GM23338 (cell line): Measurements from ENCODE around the gene DEFB126.
"Not testable (repeated sequence)": the region's sequence is repeated elsewhere in the genome, so short reads cannot be mapped to it uniquely, and the experiment has no call there.

ENCODE experiments used
- CREB1 ChIP-seq: fragments of 250-450 bp; sonication (Bioruptor Pico); IDR thresholded peaks from 2 replicates; pipeline ENCODE4 v1.5.0; 2020; ENCODE audit warnings: low read depth, mild to moderate bottlenecking, moderate library complexity
- CTCF ChIP-seq, 2 experiments: fragments of 200-600 bp in 1 of 2; sonication (generic) in 1 of 2; conservative IDR thresholded peaks; 2 replicates each; pipeline versions ENCODE4 v1.5.1 to v1.6.1; 2016 to 2017; ENCODE audit warnings: antibody characterized with exemption in 2 of 2, low read depth in 2 of 2, mild to moderate bottlenecking in 2 of 2, moderate library complexity in 1 of 2
- ETS1 ChIP-seq: IDR thresholded peaks from 2 replicates; pipeline ENCODE4 v1.6.1; 2016; ENCODE audit warnings: antibody characterized with exemption
- EZH2 ChIP-seq: fragments of 200-600 bp; sonication (generic); IDR thresholded peaks from one replicate; pipeline ENCODE4 v1.8.0; 2017; ENCODE audit warnings: antibody characterized with exemption, mild to moderate bottlenecking, low read depth; ENCODE audit not compliant: unreplicated experiment
- EZH2phosphoT487 ChIP-seq: fragments of 200-600 bp; sonication (generic); IDR thresholded peaks from one replicate; pipeline ENCODE4 v1.8.1; 2018; ENCODE audit warnings: antibody characterized with exemption; ENCODE audit not compliant: unreplicated experiment
- JUNB ChIP-seq: IDR thresholded peaks from one replicate; pipeline ENCODE4 v1.6.1; 2016; ENCODE audit warnings: antibody characterized with exemption; ENCODE audit not compliant: unreplicated experiment
- NANOG ChIP-seq: IDR thresholded peaks from 2 replicates; pipeline ENCODE4 v1.6.1; 2016; ENCODE audit warnings: antibody characterized with exemption, borderline replicate concordance
- POLR2AphosphoS5 ChIP-seq: IDR thresholded peaks from 2 replicates; pipeline ENCODE4 v1.6.1; 2016; ENCODE audit warnings: antibody characterized with exemption, low read depth
- REST ChIP-seq: IDR thresholded peaks from one replicate; pipeline ENCODE4 v1.6.1; 2018; ENCODE audit warnings: antibody characterized with exemption; ENCODE audit not compliant: unreplicated experiment
- STAT1 ChIP-seq: IDR thresholded peaks from one replicate; pipeline ENCODE4 v1.6.1; 2016; ENCODE audit warnings: antibody characterized with exemption; ENCODE audit not compliant: unreplicated experiment
- ZNF114 ChIP-seq: fragments of 250-450 bp; sonication (Bioruptor Pico); IDR thresholded peaks from 2 replicates; pipeline ENCODE4 v1.5.0; 2020; ENCODE audit warnings: mild to moderate bottlenecking, moderate library complexity
- ZNF331 ChIP-seq: fragments of 250-450 bp; sonication (Bioruptor Pico); IDR thresholded peaks from 2 replicates; pipeline ENCODE4 v1.5.0; 2020; ENCODE audit warnings: low read depth, mild to moderate bottlenecking, moderate library complexity
- ZNF462 ChIP-seq: fragments of 250-450 bp; sonication (Bioruptor Pico); IDR thresholded peaks from 2 replicates; pipeline ENCODE4 v1.5.0; 2020; ENCODE audit warnings: mild to moderate bottlenecking, moderate library complexity

- not testable (repeated sequence) for TF ChIP-seq CTCF (conservative IDR thresholded peaks at IDR 0.05; ENCODE audit: low read depth in 2 of 2); EZH2phosphoT487; ETS1; POLR2AphosphoS5; EZH2; ZNF331; REST; CREB1; STAT1; JUNB; ZNF114 (CRISPR knock-in tag); NANOG; ZNF462
Observed at GRCh38 chr20:97691-98090, 44.7 kb upstream of the DEFB126 start.
